HUDEP-2 (cell line): ENCODE measurements around the gene ACAA1.
A peak's percentile ranks its signal among the peaks of the same experiment; 100 is the strongest.
"Not testable (repeated sequence)": the region's sequence is repeated elsewhere in the genome, so short reads cannot be mapped to it uniquely, and the experiment has no call there.

Experiments used
- DNase-seq, 76 experiments: peaks; one replicate each; lab custom pipeline; 2025; ENCODE audit not compliant: unreplicated experiment in 76 of 76; lab: John Stamatoyannopoulos, UW

The ACAA1 gene

GRCh38 chr3:38108649-38109579 is 28.0 kb downstream of the ACAA1 start:
- no peak for DNase-seq

DNA sequence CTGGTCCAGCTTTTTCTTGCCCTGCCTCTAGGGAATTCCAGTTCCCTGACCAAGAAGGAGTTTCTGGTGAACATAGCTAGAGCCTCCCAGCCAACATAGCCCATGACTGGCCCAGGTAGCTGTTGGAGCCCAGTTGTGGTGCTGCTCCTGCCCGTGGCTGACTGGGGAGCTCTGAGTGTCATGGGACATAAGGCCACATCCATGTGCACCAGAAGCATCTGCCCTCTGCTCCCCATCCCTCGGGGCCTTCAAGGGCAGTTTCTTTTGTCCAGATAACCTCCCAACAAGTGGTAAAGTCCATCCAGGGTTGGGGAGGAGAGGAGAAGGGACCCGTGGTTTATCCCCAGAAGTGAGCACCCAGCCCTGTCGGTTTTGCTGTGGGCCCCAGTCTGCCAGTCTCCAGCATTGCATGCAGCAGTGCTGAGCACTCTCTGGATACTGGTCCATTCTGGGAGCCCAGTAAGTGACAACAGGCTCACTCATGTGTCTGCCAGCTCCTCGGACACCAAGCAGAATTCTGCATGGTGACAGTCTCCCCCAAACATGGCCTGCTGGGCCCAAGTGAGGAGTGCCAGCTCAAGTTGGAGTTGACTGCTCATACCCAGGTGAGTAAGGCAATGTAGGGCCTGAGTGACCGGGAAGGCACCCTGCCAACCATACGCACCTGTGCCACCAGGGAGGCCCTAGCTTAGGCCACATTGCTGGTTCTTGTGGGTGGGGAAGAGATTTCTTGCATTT is 28.8 kb downstream of the ACAA1 start:
- DNase-seq, result no peak

- no peak for DNase-seq
These were observed 31.4 kb downstream of the ACAA1 start for GRCh38 chr3:38105525-38105924.

- no peak for DNase-seq
These were observed 34.5 kb downstream of the ACAA1 start for GRCh38 chr3:38102444-38102814.

DNA sequence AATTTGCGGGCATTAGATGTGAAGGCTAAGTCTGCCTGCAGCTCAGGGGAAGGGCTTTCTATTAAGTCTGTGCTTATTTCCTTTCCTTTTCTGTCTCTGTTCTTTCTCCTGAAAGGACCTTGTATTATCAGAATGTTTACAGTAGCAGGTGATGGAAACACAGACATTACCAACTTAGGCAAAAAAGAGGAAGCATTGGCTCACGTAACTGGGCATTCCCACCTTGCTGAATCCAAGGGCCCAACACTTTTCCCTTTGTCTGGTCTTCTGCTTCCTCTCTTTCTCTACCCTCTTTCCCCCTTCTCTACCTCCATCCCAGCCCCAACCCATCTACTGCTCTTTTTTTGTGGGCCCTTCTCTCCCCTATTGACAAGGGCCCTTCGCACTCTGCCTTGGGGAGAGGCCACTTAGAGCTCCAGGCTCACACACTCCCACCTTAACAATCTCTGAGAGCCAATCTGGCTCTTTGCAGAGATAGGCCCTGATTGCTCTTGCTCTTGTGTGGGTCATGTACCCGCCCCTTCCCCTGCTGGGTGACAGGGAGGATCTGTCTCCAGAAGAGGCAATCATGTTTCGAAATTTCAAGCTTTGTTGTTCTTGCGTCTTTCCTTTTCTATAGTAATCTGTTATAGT is 35.0 kb downstream of the ACAA1 start:
- DNase-seq, result no peak

GRCh38 chr3:38100498-38100897 is 36.4 kb downstream of the ACAA1 start:
- no peak for DNase-seq

GRCh38 chr3:38099518-38099917 is 37.4 kb downstream of the ACAA1 start:
- DNase-seq, result no peak

DNA sequence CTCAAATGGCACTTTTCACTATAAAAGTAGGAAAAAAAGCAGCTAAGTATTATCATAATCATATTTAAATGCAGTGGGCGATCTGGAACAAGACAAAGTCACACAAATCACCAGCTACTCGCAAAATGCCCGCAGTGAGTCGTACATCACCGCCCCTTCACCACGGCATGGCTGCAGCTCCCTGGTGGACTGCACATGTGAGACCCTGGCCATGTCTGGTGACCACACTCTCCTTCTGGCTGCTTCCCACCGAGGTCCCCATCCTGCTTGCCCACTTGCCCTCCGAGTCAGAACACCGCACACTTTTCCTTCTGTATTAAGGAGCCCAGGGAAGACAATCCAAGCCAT is 38.6 kb downstream of the ACAA1 start:
- no peak for DNase-seq

GRCh38 chr3:38097446-38098375 is 39.2 kb downstream of the ACAA1 start:
- DNase-seq, result no peak

DNA sequence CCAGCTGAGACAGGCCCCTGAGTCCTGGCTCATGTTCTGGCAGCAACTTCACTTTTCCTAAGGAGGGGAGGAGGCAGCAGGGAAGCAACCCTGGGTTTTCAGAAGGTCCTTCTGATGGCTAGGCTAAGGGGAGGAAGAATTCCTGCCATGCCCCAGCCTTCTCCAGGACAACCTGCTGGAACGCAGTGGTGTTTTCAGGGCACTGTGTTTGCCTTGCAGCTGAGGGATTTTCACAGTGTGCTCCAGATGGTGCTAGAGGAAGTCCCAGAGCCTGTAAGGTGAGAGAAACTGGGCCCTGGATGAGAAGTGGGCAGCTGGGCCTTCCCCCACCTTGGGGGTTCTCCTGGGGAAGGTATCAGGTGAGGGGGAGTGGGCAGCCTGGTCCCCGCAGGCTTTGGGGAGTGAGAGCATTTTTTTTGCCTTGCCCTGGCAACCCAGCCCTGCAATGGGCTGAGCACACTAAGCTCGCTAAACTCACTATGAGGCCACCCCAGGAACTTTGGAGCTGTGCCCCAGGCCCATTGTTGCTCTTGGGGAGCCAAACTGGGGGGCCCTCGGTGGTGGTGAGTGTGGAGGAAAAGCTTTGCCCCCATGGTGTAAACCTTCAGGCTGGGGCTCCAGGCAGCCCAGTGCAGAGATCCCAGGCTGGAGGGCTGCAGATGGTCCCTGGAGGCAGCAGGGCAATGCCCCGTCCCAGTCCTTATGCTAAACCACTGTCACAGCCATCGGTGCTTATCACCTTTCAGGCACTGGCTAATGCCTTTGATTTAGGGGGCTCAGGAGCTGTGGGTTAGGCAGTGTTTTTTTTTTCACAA is 41.1 kb downstream of the ACAA1 start:
- no peak for DNase-seq

DNA sequence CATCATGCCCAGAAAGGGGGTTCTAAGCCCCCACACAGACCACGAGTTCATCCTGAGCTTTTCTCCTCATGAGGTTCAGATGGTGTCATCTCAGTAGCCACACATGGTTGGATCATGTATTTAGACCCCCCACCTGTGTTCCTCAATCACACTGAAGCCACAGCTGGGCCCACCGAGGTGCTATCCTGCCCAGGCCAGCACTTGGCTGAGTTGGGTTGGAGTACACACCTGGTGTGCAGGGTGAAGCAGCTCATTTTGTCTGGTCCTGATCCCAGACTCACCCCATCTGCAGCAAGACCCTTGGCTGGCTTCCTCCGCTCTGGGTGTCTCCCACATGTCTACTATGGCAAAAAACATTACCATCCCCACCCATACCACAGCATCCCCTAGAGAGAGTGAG is 41.9 kb downstream of the ACAA1 start:
- DNase-seq, result no peak

DNA sequence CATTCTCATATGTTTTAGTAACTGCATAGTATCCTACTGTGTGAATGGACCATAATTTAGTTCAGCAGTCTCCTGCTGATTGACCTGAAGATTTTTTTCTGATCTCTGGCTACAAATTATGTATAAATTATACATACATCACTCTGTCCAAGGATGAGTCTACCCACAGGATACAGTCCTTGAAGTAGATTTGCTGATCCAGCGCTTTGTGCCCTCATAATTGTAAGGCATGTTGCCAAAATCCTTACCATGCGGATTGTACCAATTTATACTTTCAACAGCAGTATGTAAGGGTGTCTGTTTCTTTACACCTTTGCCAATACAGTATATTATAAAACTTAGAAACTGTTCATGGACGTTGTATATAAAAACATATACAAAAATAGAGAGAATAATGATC is 46.5 kb downstream of the ACAA1 start:
- DNase-seq, result no peak

DNA sequence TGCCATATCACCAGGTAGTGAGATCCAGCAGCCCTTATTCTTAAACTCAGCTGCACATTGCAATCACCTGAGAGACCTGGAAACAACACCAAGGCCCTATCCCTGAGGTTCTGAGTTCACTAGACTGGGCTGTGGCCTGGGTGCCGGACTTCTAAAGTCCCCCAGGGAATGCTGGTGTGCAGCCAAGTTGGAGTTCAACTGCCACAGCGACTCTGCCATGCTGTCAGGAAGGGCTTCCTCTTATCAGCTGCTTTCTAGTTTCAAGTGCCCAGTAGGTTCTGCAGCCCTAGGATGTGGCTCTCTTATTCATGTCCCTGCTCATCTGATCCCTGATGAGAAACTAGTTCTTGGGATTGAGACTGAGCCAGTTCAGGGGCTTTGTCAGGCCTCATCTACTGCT is 47.8 kb downstream of the ACAA1 start:
- DNase-seq, result peak in 1 of 76 experiments; percentile 6

- no peak for DNase-seq
These were observed 48.5 kb downstream of the ACAA1 start for GRCh38 chr3:38088126-38089078.

- DNase-seq, result not testable (repeated sequence)
These were observed 49.6 kb downstream of the ACAA1 start for GRCh38 chr3:38087278-38087677.

DNA sequence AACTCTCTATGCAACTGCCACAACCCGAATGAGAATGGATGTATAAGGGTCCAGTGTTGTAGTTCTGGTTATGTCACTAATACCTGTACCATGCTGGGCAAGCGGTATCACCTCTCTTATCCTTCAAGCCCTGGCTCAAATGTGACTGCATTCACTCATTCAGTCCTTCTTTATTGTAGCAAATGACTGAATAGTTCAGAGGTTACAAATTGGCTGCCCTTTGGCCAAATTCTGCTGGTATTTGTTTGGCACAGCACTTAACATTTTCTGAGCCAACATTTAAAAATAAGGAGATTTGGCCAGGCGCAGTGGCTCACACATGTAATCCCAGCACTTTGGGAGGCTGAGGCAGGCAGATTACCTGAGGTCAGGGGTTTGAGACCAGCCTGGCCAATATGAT is 50.4 kb downstream of the ACAA1 start:
- DNase-seq, result no peak

- no peak for DNase-seq
These were observed 51.0 kb downstream of the ACAA1 start for GRCh38 chr3:38085943-38086324.

DNA sequence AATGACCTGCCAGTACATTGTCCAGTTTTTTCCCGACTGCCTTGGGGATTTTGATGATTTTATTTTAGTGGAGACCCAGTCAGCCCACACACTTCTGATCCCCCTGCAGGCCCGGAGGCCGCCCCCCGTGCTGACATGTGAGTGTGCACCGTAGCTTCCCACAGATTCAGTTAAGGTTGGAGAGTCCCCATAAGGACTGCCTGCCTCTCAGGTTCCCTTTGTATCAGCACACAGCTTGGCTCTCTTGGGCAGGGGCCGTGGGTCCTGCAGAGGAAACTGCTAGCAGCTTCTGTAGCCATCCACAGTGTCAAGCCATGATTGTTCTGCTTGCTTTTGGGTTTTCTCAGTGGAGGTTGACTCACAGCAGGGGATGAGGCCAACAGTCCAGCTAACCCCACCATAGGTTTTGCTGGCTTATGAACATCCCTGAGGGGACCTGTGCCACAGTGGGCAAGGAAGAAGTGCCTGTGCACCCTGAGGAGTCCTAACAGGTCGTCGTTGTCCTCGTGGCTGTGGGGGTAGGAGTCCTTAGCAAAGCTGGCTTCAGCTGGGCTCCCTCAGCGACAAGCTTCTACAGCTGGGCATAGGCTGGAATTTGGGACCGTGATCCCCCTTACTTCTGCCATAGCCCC is 51.5 kb downstream of the ACAA1 start:
- no peak for DNase-seq
